Transverse colon (tissue), 4 donors: ENCODE results near the gene ASCC2. TPM values are rescaled to one million over a fixed set of nuclear protein-coding genes. Genes with fewer than 3 reads are reported as not detected.
"Not testable (repeated sequence)": the region's sequence is repeated elsewhere in the genome, so short reads cannot be mapped to it uniquely, and the experiment has no call there.

Experiments
- DNase-seq: peaks from one replicate; pipeline ENCODE4 v3.0.0-alpha.2; 2019
- H3K27ac ChIP-seq, 4 donors: fragments of 200-600 bp; sonication (generic); 2 replicates each; pipeline ENCODE4 v1.5.1; 2016 to 2018; ENCODE audit warnings: inconsistent platforms in 4 of 4
- H3K27me3 ChIP-seq: fragments of 200-600 bp; sonication (generic); 2 replicates; pipeline ENCODE4 v1.5.1; 2017; ENCODE audit warnings: inconsistent platforms
- H3K36me3 ChIP-seq, 4 donors: fragments of 200-600 bp; sonication (generic); 2 replicates each; pipeline ENCODE4 v1.5.1; 2017 to 2019; ENCODE audit warnings: inconsistent platforms in 4 of 4
- H3K4me1 ChIP-seq, 4 donors: fragments of 200-600 bp; sonication (generic); 2 replicates each; pipeline ENCODE4 v1.5.1; 2017 to 2020; ENCODE audit warnings: inconsistent platforms in 4 of 4
- H3K4me3 ChIP-seq, 4 donors: fragments of 200-600 bp; sonication (generic); 1 replicate in 1 of 4; 2 replicates in 3 of 4; pipeline versions ENCODE4 v1.5.1 to v1.6.1; 2017 to 2019; ENCODE audit warnings: inconsistent platforms in 4 of 4
- H3K9me3 ChIP-seq, 2 donors: fragments of 200-600 bp; sonication (generic); 2 replicates each; pipeline ENCODE4 v1.5.1; 2017 to 2019; ENCODE audit warnings: inconsistent platforms in 2 of 2
- CTCF ChIP-seq, 5 experiments: fragments of 200-600 bp in 3 of 5; fragments of 450-650 bp in 2 of 5; sonication (generic) in 3 of 5; IDR thresholded peaks; 1 replicate in 2 of 5; 2 replicates in 3 of 5; pipeline ENCODE4 v1.5.1; 2016 to 2017; ENCODE audit warnings: antibody characterized with exemption in 5 of 5, inconsistent platforms in 3 of 5, mild to moderate bottlenecking in 2 of 5, moderate library complexity in 1 of 5
- EP300 ChIP-seq: sonication (generic); formaldehyde crosslinking; IDR thresholded peaks from one replicate; pipeline ENCODE4 v1.6.1; 2017; ENCODE audit warnings: antibody characterized with exemption, low read depth
- POLR2A ChIP-seq: fragments of 450-650 bp; IDR thresholded peaks from one replicate; pipeline ENCODE4 v1.6.1; 2016; ENCODE audit warnings: antibody characterized with exemption, mild to moderate bottlenecking, moderate library complexity
- POLR2AphosphoS5 ChIP-seq, 3 donors: sonication (generic); formaldehyde crosslinking; IDR thresholded peaks; one replicate each; pipeline ENCODE4 v1.6.1; 2016; ENCODE audit warnings: antibody characterized with exemption in 3 of 3
- WGBS, 2 donors: methylation state at CpG; one replicate each; pipeline ENCODE4 v1.1.5; 2018; ENCODE audit warnings: low coverage in 1 of 2; 5-methylcytosine and 5-hydroxymethylcytosine counted together
- in situ Hi-C, 4 donors: fragments of 200-750 bp; cut with MboI; loops; one replicate each; pipeline versions ENCODE4 v1.15.0 to v1.15.1; 2017; ENCODE audit warnings: low sequenced_read_pairs in 3 of 4, low pct_ligation_motif_present in 1 of 4, low pct_unique_long_range_greater_than_20kb in 1 of 4
- intact Hi-C: fragments of 100-400 bp; cut with DNase I; formaldehyde crosslinking; loops from one replicate; pipeline ENCODE4 v1.15.1; 2023; ENCODE audit warnings: low total_unique reads
- total RNA-seq, 4 donors: library from RNA; depleted of rRNA; stranded (reverse); fragments of >200 nt; gene quantifications; one replicate each; pipeline ENCODE4 v1.1.0, GENCODE V29; 2016

The ASCC2 gene
- total RNA-seq, 4 donors from 2014 or later, result 46.8 to 69.4 (median 62.2) TPM

GRCh38 chr22:29758068-29758622 is 79.9 kb downstream of the ASCC2 start:
- Histone ChIP-seq H3K4me3 (no peak overlapping the region), H3K27me3 (no peaks in the 10 kb centered on the region), H3K36me3 (no peaks in the 10 kb centered on the region), H3K27ac (no peak overlapping the region), H3K4me1 (no peaks in the 10 kb centered on the region), H3K9me3 (no peaks in the 10 kb centered on the region)
- in situ Hi-C loops (no loop called here), intact Hi-C loops (no loop called here)
- no peak for TF ChIP-seq POLR2A
- no peak for TF ChIP-seq POLR2AphosphoS5 (IDR thresholded peaks at IDR 0.05)
- no peak for TF ChIP-seq CTCF (IDR thresholded peaks at IDR 0.05)
- no peak for TF ChIP-seq EP300
- no peak for DNase-seq
- 53 to 89% methylated on average over 2 to 7 of the region's 7 CpGs for WGBS, 2 donors

DNA sequence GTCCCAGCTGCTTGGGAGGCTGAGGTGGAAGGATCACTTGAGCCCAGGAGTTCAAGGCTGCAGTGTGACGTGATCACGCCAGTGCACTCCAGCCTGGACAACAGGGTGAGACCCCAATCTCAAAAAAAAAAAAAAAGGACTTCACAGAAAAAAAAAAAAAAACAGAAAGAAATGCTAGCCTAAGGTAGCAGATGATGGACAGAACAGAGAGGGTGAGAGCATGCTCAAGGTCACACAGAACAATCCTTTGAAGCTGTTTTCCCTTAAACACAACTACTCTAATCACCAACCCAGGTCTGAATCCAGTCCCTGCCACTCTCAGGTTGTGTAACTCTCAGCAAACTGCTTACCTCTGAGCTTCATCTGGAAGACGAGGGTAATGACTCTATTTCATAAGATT is 81.0 kb downstream of the ASCC2 start:
- intact Hi-C loops (no loop called here), in situ Hi-C loops (no loop called here)
- no peaks in the 10 kb centered on the region for H3K4me1 ChIP-seq
- H3K36me3 ChIP-seq, result no peaks in the 10 kb centered on the region
- H3K27me3 ChIP-seq, result no peaks in the 10 kb centered on the region
- TF ChIP-seq CTCF (IDR thresholded peaks at IDR 0.05) (no peak), POLR2AphosphoS5 (IDR thresholded peaks at IDR 0.05) (no peak), EP300 (no peak), POLR2A (no peak)
- DNase-seq, result no peak
- H3K9me3 ChIP-seq, result no peaks in the 10 kb centered on the region
- H3K27ac ChIP-seq, result no peak overlapping the region
- H3K4me3 ChIP-seq, result no peak overlapping the region
- WGBS, 2 donors, result 83 to 86% methylated on average over 1 to 3 of the region's 3 CpGs

DNA sequence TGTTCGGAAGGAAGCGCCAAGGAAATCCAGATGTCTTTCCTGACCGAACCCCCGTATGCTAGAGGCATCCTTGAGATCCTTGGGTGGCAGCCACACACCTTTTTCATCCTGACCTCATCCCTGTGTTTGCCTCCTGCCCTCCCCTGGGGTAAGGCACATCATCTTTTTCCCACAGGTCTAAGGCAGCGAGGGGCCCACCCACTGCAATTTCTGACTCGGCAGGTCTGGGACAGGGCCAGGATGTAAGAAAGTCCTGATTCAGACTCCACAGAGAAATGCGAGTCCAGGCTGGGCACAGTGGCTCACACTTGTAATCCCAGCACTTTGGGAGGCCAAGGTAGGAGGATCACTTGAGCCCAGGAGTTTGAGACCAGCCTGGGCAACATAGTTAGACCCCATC is 81.7 kb downstream of the ASCC2 start:
- no peak for DNase-seq
- 79% methylated on average over 7 of the region's 7 CpGs; no CpG with 5 or more reads in 1 of the 2 donors for WGBS, 2 donors
- no peaks in the 10 kb centered on the region for H3K36me3 ChIP-seq
- no peaks in the 10 kb centered on the region for H3K4me1 ChIP-seq
- in situ Hi-C loops, result no loop called here
- intact Hi-C loops, result no loop called here
- H3K4me3 ChIP-seq, result no peak overlapping the region
- TF ChIP-seq CTCF (IDR thresholded peaks at IDR 0.05) (no peak), EP300 (no peak), POLR2A (no peak)
- no peaks in the 10 kb centered on the region for H3K27me3 ChIP-seq
- no peak overlapping the region for H3K27ac ChIP-seq
- H3K9me3 ChIP-seq, result no peaks in the 10 kb centered on the region

GRCh38 chr22:29755889-29756288 is 82.2 kb downstream of the ASCC2 start:
- Histone ChIP-seq H3K27me3 (no peaks in the 10 kb centered on the region), H3K27ac (no peak overlapping the region), H3K4me1 (no peaks in the 10 kb centered on the region), H3K9me3 (no peaks in the 10 kb centered on the region), H3K36me3 (no peaks in the 10 kb centered on the region), H3K4me3 (no peak overlapping the region)
- DNase-seq, result no peak
- TF ChIP-seq POLR2A (no peak), EP300 (no peak), CTCF (IDR thresholded peaks at IDR 0.05) (no peak), POLR2AphosphoS5 (IDR thresholded peaks at IDR 0.05) (no peak)
- in situ Hi-C loops, result no loop called here
- WGBS, 2 donors, result 88% methylated on average over 9 of the region's 9 CpGs; no CpG with 5 or more reads in 1 of the 2 donors
- intact Hi-C loops, result no loop called here

DNA sequence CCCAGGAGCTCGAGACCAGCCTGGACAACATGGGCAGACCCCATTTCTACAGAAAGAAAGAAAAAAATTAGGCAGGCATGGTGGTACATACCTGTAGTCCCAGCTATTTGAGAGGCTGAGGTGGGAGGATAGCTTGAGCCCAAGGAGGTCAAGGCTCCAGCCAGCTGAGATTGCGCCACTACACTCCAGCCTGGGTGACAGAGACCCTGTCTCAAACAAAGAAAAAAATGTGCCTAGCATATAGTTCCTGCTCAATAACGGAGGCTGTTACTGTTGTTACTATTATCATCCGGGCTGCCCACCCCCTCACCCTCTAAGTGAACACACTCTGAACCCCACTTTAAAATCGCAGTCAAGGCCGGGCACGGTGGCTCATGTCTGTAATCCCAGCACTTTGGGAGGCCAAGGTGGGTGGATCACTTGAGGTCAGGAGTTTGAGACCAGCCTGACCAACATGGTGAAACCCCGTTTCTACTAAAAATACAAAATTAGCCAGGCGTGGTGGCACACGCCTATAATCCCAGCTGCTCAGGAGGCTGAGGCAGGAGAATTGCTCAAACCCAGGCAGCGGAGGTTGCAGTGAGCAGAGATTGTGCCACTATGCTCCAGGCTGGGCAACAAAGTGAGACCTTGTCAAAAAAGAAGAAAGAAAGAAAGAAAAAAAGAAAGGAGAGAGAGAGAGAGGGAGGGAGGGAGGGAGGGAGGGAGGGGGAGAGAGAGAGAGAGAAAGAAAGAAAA is 83.2 kb downstream of the ASCC2 start:
- H3K27ac ChIP-seq, H3K4me3 ChIP-seq, DNase-seq, H3K4me1 ChIP-seq, H3K36me3 ChIP-seq, H3K27me3 ChIP-seq, H3K9me3 ChIP-seq, in situ Hi-C loops, intact Hi-C loops: not testable (repeated sequence)
- 87 to 100% methylated on average over 1 to 11 of the region's 11 CpGs for WGBS, 2 donors
